GM18498 (cell line): Measurements from ENCODE around the gene VSIG8.

ENCODE experiments used
- ATAC-seq: cut with Tn5 transposase; IDR thresholded peaks from one replicate; pipeline ENCODE4 v1.9.1; 2021; ENCODE audit warnings: mild to moderate bottlenecking, moderate library complexity; ENCODE audit not compliant: unreplicated experiment

Gene VSIG8

GRCh38 chr1:159884296-159884695, 21.8 kb upstream of the VSIG8 start:
- ATAC-seq, result no peak

- ATAC-seq, result no peak
These were observed 20.7 kb upstream of the VSIG8 start for GRCh38 chr1:159883134-159883533.

- no peak for ATAC-seq
These were observed 20.0 kb upstream of the VSIG8 start for GRCh38 chr1:159882527-159882862.

GRCh38 chr1:159881622-159882526, 19.4 kb upstream of the VSIG8 start:
- ATAC-seq, result no peak

GRCh38 chr1:159880430-159880829, 18.0 kb upstream of the VSIG8 start:
- ATAC-seq, result no peak

- ATAC-seq, result no peak
These were observed 17.5 kb upstream of the VSIG8 start for GRCh38 chr1:159879977-159880376.

- ATAC-seq, result no peak
These were observed 16.7 kb upstream of the VSIG8 start for GRCh38 chr1:159879136-159879535.

- ATAC-seq, result no peak
These were observed 15.4 kb upstream of the VSIG8 start for GRCh38 chr1:159877695-159878444.

GRCh38 chr1:159873530-159874143, 11.2 kb upstream of the VSIG8 start:
- no peak for ATAC-seq

GRCh38 chr1:159872891-159873290, 10.4 kb upstream of the VSIG8 start:
- ATAC-seq, result no peak

GRCh38 chr1:159870704-159871103, 8.2 kb upstream of the VSIG8 start:
- no peak for ATAC-seq

- ATAC-seq, result no peak
These were observed 7.2 kb upstream of the VSIG8 start for GRCh38 chr1:159869607-159870006.

- ATAC-seq, result no peak
These were observed 6.7 kb upstream of the VSIG8 start for GRCh38 chr1:159869173-159869572.

GRCh38 chr1:159868766-159869165, 6.3 kb upstream of the VSIG8 start:
- no peak for ATAC-seq

- ATAC-seq, result no peak
These were observed 5.2 kb upstream of the VSIG8 start for GRCh38 chr1:159867664-159868026.

GRCh38 chr1:159866905-159867663, 4.6 kb upstream of the VSIG8 start:
- ATAC-seq, result no peak

- ATAC-seq, result no peak
These were observed 3.6 kb upstream of the VSIG8 start for GRCh38 chr1:159866066-159866465.

GRCh38 chr1:159864262-159864661, 1.8 kb upstream of the VSIG8 start:
- no peak for ATAC-seq

- no peak for ATAC-seq
These were observed 426 bp downstream of the VSIG8 start for GRCh38 chr1:159862031-159862430.

- ATAC-seq, result no peak
These were observed 1.2 kb downstream of the VSIG8 start for GRCh38 chr1:159861218-159861617.

GRCh38 chr1:159860456-159860855, 2.0 kb downstream of the VSIG8 start:
- ATAC-seq, result no peak
